ENCODE measurements around the gene MNS1.
A peak's percentile ranks its signal among the peaks of the same experiment; 100 is the strongest.

MNS1 gene

DNA sequence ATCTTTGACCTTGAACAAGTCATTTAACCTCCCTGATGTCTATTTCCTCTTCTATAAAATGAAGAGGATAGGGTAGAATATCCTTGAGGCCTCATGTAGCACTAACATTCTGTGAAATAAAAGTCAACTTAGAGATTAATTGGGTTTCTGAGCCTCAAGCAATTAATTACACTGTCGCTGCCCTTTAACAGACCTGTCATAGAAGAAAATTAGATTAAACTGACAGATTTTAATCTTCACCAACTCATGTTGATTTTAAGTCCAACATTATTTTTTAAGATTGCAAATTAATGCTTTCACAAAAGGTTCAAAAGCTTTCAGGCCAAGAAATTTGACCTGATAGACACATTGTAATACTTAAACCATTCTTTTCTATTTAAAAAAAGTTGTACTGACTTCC lies 8.1 kb upstream of the MNS1 start:
- H3K36me3 ChIP-seq (replicated peaks in 1 of 2; ENCODE audit: control insufficient read depth in 2 of 2, insufficient read depth in 2 of 2, low read length in 2 of 2), result no peaks in the 10 kb centered on the region
- H3K27me3 ChIP-seq (ENCODE audit: control insufficient read depth in 3 of 3, insufficient read depth in 3 of 3, low read depth in 1 of 3, low read length in 3 of 3), result no peaks in the 10 kb centered on the region
- H2BK15ac ChIP-seq (ENCODE audit: low read length), result no peak overlapping the region
- no peak overlapping the region for H2BK12ac ChIP-seq (ENCODE audit: low read length)
- H2BK120ac ChIP-seq (ENCODE audit: low read depth, low read length), result no peak overlapping the region
- H3K4me1 ChIP-seq (ENCODE audit: control insufficient read depth in 2 of 2, insufficient read depth in 1 of 2, low read depth in 1 of 2, low read length in 2 of 2), result peaks cover 0 to 6% of the 10 kb centered on the region in 2 donors
- H4K91ac ChIP-seq (ENCODE audit: low read depth, low read length, poor library complexity), result no peak overlapping the region
- no peaks in the 10 kb centered on the region for H3K79me1 ChIP-seq (ENCODE audit: low read depth, low read length)
- H3K23ac ChIP-seq (ENCODE audit: low read depth, low read length, poor library complexity), result no peak overlapping the region
- H2AFZ ChIP-seq (ENCODE audit: low read length), result no peak overlapping the region
- H3K4ac ChIP-seq (ENCODE audit: low read length), result no peak overlapping the region
- H3K9me3 ChIP-seq (replicated peaks in 1 of 2; ENCODE audit: control insufficient read depth in 2 of 2, insufficient read depth in 1 of 2, low read depth in 1 of 2, low read length in 2 of 2), result no peaks in the 10 kb centered on the region
- H3K9ac ChIP-seq (ENCODE audit: low read depth, low read length, poor library complexity), result no peak overlapping the region
- H3K4me2 ChIP-seq (ENCODE audit: insufficient read depth, low read length, poor library complexity, severe bottlenecking), result no peak overlapping the region
- no peak overlapping the region for H3K4me3 ChIP-seq (ENCODE audit: low read length in 2 of 2)
- WGBS, 2 donors (ENCODE audit: extremely low coverage in 2 of 2, insufficient read length in 2 of 2, insufficient replicate concordance in 1 of 2), result no CpG with 5 or more reads among the region's 1 CpG
- no peak overlapping the region for H4K8ac ChIP-seq (ENCODE audit: low read depth, low read length)
- no peak overlapping the region for H3K18ac ChIP-seq (ENCODE audit: low read length)
- H3K14ac ChIP-seq (ENCODE audit: low read length), result no peak overlapping the region
- H3K27ac ChIP-seq (replicated peaks; ENCODE audit: low read length), result no peak overlapping the region
- H2AK5ac ChIP-seq (ENCODE audit: low read depth, low read length), result no peak overlapping the region
- H2BK5ac ChIP-seq (ENCODE audit: low read length), result no peak overlapping the region
- no peak for DNase-seq (ENCODE audit: low spot score)

DNA sequence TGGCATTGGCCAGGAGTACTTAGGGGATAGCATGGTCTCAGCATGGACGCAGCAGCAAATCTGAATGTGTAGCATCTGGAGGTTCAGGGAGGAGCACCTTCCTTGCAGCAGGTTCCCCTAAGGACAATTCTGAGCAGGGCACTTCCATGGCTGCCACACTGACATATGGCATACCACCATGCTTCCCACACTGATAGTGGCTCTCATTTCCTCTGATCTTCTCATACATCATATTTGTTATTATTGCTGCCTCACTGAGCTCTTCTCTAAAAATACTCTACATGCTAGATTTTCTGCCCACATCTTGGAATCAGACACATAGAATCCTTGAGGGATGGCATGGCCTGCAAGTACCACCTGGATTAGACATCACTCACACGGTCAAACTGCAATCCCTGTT lies 7.3 kb upstream of the MNS1 start:
- Histone ChIP-seq H2BK15ac (ENCODE audit: low read length) (no peak overlapping the region), H3K18ac (ENCODE audit: low read length) (no peak overlapping the region), H2BK12ac (ENCODE audit: low read length) (no peak overlapping the region), H3K4ac (ENCODE audit: low read length) (no peak overlapping the region), H3K9me3 (replicated peaks in 1 of 2; ENCODE audit: control insufficient read depth in 2 of 2, insufficient read depth in 1 of 2, low read depth in 1 of 2, low read length in 2 of 2) (no peaks in the 10 kb centered on the region), H3K9ac (ENCODE audit: low read depth, low read length, poor library complexity) (no peak overlapping the region), H4K91ac (ENCODE audit: low read depth, low read length, poor library complexity) (no peak overlapping the region), H2AFZ (ENCODE audit: low read length) (no peak overlapping the region), H3K14ac (ENCODE audit: low read length) (no peak overlapping the region), H2BK5ac (ENCODE audit: low read length) (no peak overlapping the region), H3K36me3 (replicated peaks in 1 of 2; ENCODE audit: control insufficient read depth in 2 of 2, insufficient read depth in 2 of 2, low read length in 2 of 2) (no peaks in the 10 kb centered on the region), H3K27me3 (ENCODE audit: control insufficient read depth in 3 of 3, insufficient read depth in 3 of 3, low read depth in 1 of 3, low read length in 3 of 3) (no peaks in the 10 kb centered on the region), H3K4me3 (ENCODE audit: low read length in 2 of 2) (no peak overlapping the region), H3K23ac (ENCODE audit: low read depth, low read length, poor library complexity) (no peak overlapping the region), H4K8ac (ENCODE audit: low read depth, low read length) (no peak overlapping the region), H3K4me1 (ENCODE audit: control insufficient read depth in 2 of 2, insufficient read depth in 1 of 2, low read depth in 1 of 2, low read length in 2 of 2) (peaks cover 0 to 6% of the 10 kb centered on the region in 2 donors), H3K4me2 (ENCODE audit: insufficient read depth, low read length, poor library complexity, severe bottlenecking) (no peak overlapping the region), H3K27ac (replicated peaks; ENCODE audit: low read length) (no peak overlapping the region), H2BK120ac (ENCODE audit: low read depth, low read length) (no peak overlapping the region), H3K79me1 (ENCODE audit: low read depth, low read length) (no peaks in the 10 kb centered on the region), H2AK5ac (ENCODE audit: low read depth, low read length) (no peak overlapping the region)
- DNase-seq (ENCODE audit: low spot score), result no peak
- WGBS, 2 donors (ENCODE audit: extremely low coverage in 2 of 2, insufficient read length in 2 of 2, insufficient replicate concordance in 1 of 2), result no CpG with 5 or more reads among the region's 2 CpGs

DNA sequence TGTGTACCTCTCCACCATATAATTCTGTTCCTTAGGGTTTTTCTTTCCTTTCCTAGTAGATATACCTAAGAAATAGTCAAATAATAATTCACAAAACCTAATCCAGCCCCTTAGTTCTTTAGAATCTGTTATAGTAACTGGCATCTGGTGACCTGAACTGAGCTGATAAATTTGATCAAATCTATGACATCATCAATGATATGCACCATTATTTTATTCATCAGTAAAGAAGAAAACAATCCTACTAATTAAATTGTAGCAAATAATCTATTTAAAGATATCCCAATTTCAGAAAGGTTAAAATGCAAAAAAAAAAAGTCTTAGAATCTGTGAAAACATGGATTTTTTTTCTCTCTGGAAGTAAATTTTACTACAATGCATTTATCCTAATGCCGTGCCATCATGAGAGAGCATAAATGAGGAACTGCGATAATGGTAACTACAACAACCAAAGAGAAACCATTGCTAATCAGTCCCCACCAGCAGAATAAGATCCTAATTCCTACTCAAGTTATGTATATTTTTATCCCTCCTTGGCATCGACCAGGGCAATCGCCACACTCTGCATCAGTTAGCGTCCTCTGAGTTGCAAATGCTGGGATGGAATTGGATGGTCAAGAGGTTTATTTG lies 6.6 kb upstream of the MNS1 start:
- H3K9ac ChIP-seq (ENCODE audit: low read depth, low read length, poor library complexity), result no peak overlapping the region
- no peaks in the 10 kb centered on the region for H3K36me3 ChIP-seq (replicated peaks in 1 of 2; ENCODE audit: control insufficient read depth in 2 of 2, insufficient read depth in 2 of 2, low read length in 2 of 2)
- H3K14ac ChIP-seq (ENCODE audit: low read length), result no peak overlapping the region
- no peak overlapping the region for H2AK5ac ChIP-seq (ENCODE audit: low read depth, low read length)
- H4K91ac ChIP-seq (ENCODE audit: low read depth, low read length, poor library complexity), result no peak overlapping the region
- no peak overlapping the region for H2AFZ ChIP-seq (ENCODE audit: low read length)
- no peaks in the 10 kb centered on the region for H3K9me3 ChIP-seq (replicated peaks in 1 of 2; ENCODE audit: control insufficient read depth in 2 of 2, insufficient read depth in 1 of 2, low read depth in 1 of 2, low read length in 2 of 2)
- no peak overlapping the region for H3K4me2 ChIP-seq (ENCODE audit: insufficient read depth, low read length, poor library complexity, severe bottlenecking)
- no peak overlapping the region for H2BK12ac ChIP-seq (ENCODE audit: low read length)
- no peak overlapping the region for H2BK120ac ChIP-seq (ENCODE audit: low read depth, low read length)
- H3K27me3 ChIP-seq (ENCODE audit: control insufficient read depth in 3 of 3, insufficient read depth in 3 of 3, low read depth in 1 of 3, low read length in 3 of 3), result no peaks in the 10 kb centered on the region
- WGBS, 2 donors (ENCODE audit: extremely low coverage in 2 of 2, insufficient read length in 2 of 2, insufficient replicate concordance in 1 of 2), result no CpG with 5 or more reads among the region's 5 CpGs
- H3K79me1 ChIP-seq (ENCODE audit: low read depth, low read length), result no peaks in the 10 kb centered on the region
- no peak overlapping the region for H2BK15ac ChIP-seq (ENCODE audit: low read length)
- no peak overlapping the region for H3K4me3 ChIP-seq (ENCODE audit: low read length in 2 of 2)
- peaks cover 0 to 6% of the 10 kb centered on the region in 2 donors for H3K4me1 ChIP-seq (ENCODE audit: control insufficient read depth in 2 of 2, insufficient read depth in 1 of 2, low read depth in 1 of 2, low read length in 2 of 2)
- no peak for DNase-seq (ENCODE audit: low spot score)
- H3K18ac ChIP-seq (ENCODE audit: low read length), result no peak overlapping the region
- no peak overlapping the region for H3K23ac ChIP-seq (ENCODE audit: low read depth, low read length, poor library complexity)
- H2BK5ac ChIP-seq (ENCODE audit: low read length), result no peak overlapping the region
- H3K4ac ChIP-seq (ENCODE audit: low read length), result no peak overlapping the region
- no peak overlapping the region for H4K8ac ChIP-seq (ENCODE audit: low read depth, low read length)
- no peak overlapping the region for H3K27ac ChIP-seq (replicated peaks; ENCODE audit: low read length)

DNA sequence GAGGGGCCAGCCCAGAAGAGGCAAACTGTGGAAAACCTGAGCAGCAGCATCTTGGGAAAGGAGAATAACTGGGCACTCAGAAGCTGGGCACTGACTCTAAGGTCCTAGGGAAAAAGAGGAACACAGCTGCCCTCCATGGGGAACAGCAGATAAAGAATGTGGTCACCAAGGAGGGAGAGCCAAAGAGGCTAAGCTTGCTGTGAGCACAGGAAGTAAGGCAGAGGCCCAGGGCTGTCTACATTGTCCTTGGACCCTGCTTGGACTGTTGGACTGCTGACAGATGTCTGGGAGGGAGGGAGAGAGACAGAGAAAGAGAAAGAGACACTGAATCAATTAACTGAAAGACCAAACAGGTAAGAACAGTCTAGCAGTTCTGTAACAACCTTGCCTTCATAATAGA lies 4.5 kb upstream of the MNS1 start:
- no peak overlapping the region for H3K14ac ChIP-seq (ENCODE audit: low read length)
- H2AK5ac ChIP-seq (ENCODE audit: low read depth, low read length), result no peak overlapping the region
- no peak overlapping the region for H3K4me2 ChIP-seq (ENCODE audit: insufficient read depth, low read length, poor library complexity, severe bottlenecking)
- no peaks in the 10 kb centered on the region for H3K79me1 ChIP-seq (ENCODE audit: low read depth, low read length)
- H3K9me3 ChIP-seq (replicated peaks in 1 of 2; ENCODE audit: control insufficient read depth in 2 of 2, insufficient read depth in 1 of 2, low read depth in 1 of 2, low read length in 2 of 2), result no peaks in the 10 kb centered on the region
- no peak overlapping the region for H4K8ac ChIP-seq (ENCODE audit: low read depth, low read length)
- DNase-seq (ENCODE audit: low spot score), result no peak
- peak overlapping the region; percentile 27 for H2AFZ ChIP-seq (ENCODE audit: low read length)
- H4K91ac ChIP-seq (ENCODE audit: low read depth, low read length, poor library complexity), result no peak overlapping the region
- H3K23ac ChIP-seq (ENCODE audit: low read depth, low read length, poor library complexity), result no peak overlapping the region
- peak overlapping the region; percentile 45 for H3K18ac ChIP-seq (ENCODE audit: low read length)
- no peak overlapping the region for H3K27ac ChIP-seq (replicated peaks; ENCODE audit: low read length)
- no peak overlapping the region for H2BK5ac ChIP-seq (ENCODE audit: low read length)
- no peak overlapping the region for H2BK120ac ChIP-seq (ENCODE audit: low read depth, low read length)
- no peak overlapping the region for H3K4ac ChIP-seq (ENCODE audit: low read length)
- no peaks in the 10 kb centered on the region for H3K27me3 ChIP-seq (ENCODE audit: control insufficient read depth in 3 of 3, insufficient read depth in 3 of 3, low read depth in 1 of 3, low read length in 3 of 3)
- peak overlapping the region; percentile 9 for H3K9ac ChIP-seq (ENCODE audit: low read depth, low read length, poor library complexity)
- H3K4me3 ChIP-seq (ENCODE audit: low read length in 2 of 2), result no peak overlapping the region
- H3K36me3 ChIP-seq (replicated peaks in 1 of 2; ENCODE audit: control insufficient read depth in 2 of 2, insufficient read depth in 2 of 2, low read length in 2 of 2), result no peaks in the 10 kb centered on the region
- H2BK15ac ChIP-seq (ENCODE audit: low read length), result no peak overlapping the region
- H3K4me1 ChIP-seq (ENCODE audit: control insufficient read depth in 2 of 2, insufficient read depth in 1 of 2, low read depth in 1 of 2, low read length in 2 of 2), result peaks cover 0 to 6% of the 10 kb centered on the region in 2 donors
- H2BK12ac ChIP-seq (ENCODE audit: low read length), result no peak overlapping the region
